ENCODE data around the gene SLC30A1. TPM values are rescaled to one million over a fixed set of nuclear protein-coding genes. Genes with fewer than 3 reads are reported as not detected.

Gene SLC30A1
- total and polyA plus RNA-seq, 2 of the 8 experiments (the other 6 are each of a cell fraction or from before 2014, with no cell fraction given): 4.5 to 14.0 TPM

DNA sequence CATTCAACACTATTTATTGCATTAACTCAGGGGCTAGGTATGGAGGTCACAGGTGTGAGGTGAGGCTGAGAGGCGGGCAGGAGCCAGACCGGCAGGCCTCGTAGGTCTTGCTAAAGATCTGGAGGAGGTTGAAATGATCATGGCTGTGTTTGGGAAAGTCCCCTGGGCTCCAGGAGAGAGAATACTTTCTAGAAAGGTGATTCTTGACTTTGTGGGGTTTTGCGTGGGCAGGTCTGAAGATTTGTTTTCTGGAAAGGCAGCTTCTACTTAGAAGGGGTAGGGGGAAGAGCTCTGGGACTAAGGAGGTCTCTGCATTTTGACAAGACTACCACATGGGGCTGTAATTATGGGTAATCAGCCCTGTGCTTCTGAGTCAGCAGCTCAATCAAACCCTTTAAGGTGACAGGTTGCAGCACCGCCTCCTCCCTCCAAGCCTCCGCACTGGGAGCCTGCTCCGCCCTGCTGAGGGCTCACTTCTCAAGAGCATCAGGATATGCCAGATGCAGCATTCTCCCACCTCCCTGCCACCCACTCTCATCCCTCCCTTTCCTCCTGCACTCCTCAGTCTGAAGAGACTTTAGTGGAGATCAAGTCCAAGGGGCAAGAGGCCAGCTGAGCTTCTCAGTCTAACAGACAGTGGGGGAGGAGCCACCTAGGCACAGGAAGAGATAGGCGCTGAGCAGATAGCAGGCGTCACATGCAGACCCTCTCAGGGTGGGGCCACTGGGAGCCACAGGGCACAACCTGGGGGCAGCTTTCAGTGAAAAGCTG is 30.5 kb downstream of the SLC30A1 start:
- Histone ChIP-seq H4K91ac (replicated peaks; ENCODE audit: insufficient read length, low read length) (no peak overlapping the region), H4K5ac (ENCODE audit: insufficient read length, low read depth, low read length) (no peak overlapping the region), H3K79me2 (ENCODE audit: control insufficient read depth in 1 of 2, insufficient read depth in 2 of 2, low read length in 2 of 2) (no peaks in the 10 kb centered on the region), H3K4me2 (ENCODE audit: insufficient read depth in 1 of 2, low read depth in 2 of 2, low read length in 2 of 2) (no peak overlapping the region), H3K18ac (ENCODE audit: extremely low read depth, low read length) (no peak overlapping the region), H3K23me2 (ENCODE audit: low read depth, low read length) (no peaks in the 10 kb centered on the region), H3K14ac (ENCODE audit: insufficient read length) (no peak overlapping the region), H4K8ac (ENCODE audit: extremely low read depth, insufficient read depth, low read length) (no peak overlapping the region), H3K4me1 (replicated peaks in 1 of 4; ENCODE audit: control insufficient read depth in 3 of 4, insufficient read depth in 4 of 4, low read length in 3 of 4) (peaks cover 0 to 7% (median 1%) of the 10 kb centered on the region in 4 experiments; a peak in 3 of 7 replicates), H2BK12ac (ENCODE audit: low read depth, low read length) (peak overlapping the region; percentile 55; the same call in 1 of the 2 replicates), H3K9me3 (ENCODE audit: insufficient read depth in 2 of 2, low read depth in 1 of 2, low read length in 1 of 2) (no peaks in the 10 kb centered on the region), H3K56ac (replicated peaks; ENCODE audit: insufficient read length, low read depth, low read length) (no peak overlapping the region), H3K4me3 (ENCODE audit: extremely low read depth in 1 of 4, insufficient read depth in 2 of 4, low read depth in 3 of 4, low read length in 4 of 4) (no peak overlapping the region), H2BK120ac (replicated peaks; ENCODE audit: low read depth, low read length) (no peak overlapping the region), H2AFZ (ENCODE audit: low read length) (peak overlapping the region; percentile 92; the same call in 1 of the 2 replicates), H4K20me1 (replicated peaks in 1 of 2; ENCODE audit: control insufficient read depth in 1 of 2, insufficient read depth in 2 of 2, low read length in 2 of 2) (no peaks in the 10 kb centered on the region), H2BK15ac (ENCODE audit: low read length) (peak overlapping the region; percentile 6; the same call in 1 of the 2 replicates), H3K79me1 (ENCODE audit: low read depth, low read length) (no peaks in the 10 kb centered on the region), H3K9ac (replicated peaks in 1 of 4; ENCODE audit: extremely low read depth in 1 of 4, low read depth in 3 of 4, low read length in 3 of 4) (no peak overlapping the region), H3K23ac (ENCODE audit: insufficient read length) (no peak overlapping the region), H3K4ac (replicated peaks; ENCODE audit: insufficient read length, low read depth, low read length) (no peak overlapping the region), H3K36me3 (ENCODE audit: control insufficient read depth in 2 of 4, insufficient read depth in 4 of 4, low read length in 3 of 4) (no peaks in the 10 kb centered on the region), H2AK5ac (ENCODE audit: low read depth, low read length) (no peak overlapping the region), H3K27ac (ENCODE audit: low read depth, low read length) (no peak overlapping the region), H2BK5ac (ENCODE audit: low read depth, low read length) (no peak overlapping the region), H3K27me3 (replicated peaks in 1 of 4; ENCODE audit: control insufficient read depth in 3 of 4, extremely low read depth in 1 of 4, insufficient read depth in 3 of 4, low read length in 3 of 4) (no peaks in the 10 kb centered on the region), H2BK20ac (ENCODE audit: low read length) (no peak overlapping the region)
- ChIA-PET CTCF (ENCODE audit: partially characterized antibody) (interaction anchor here (1.1 to 3.0 kb wide), 8 partner anchors 9 to 109 kb away, joined by 3 to 9 read pairs (median 4); partner anchors contain the start of gene SLC30A1), POLR2A (ENCODE audit: partially characterized antibody) (no interaction called here)
- no peak for FAIRE-seq
- no peak for DNase-seq (ENCODE audit: low read depth in 1 of 2, low spot score in 2 of 2)
- WGBS, 2 experiments (ENCODE audit: extremely low coverage in 1 of 2, insufficient coverage in 1 of 2, insufficient read length in 1 of 2, insufficient replicate concordance in 2 of 2, low coverage in 1 of 2, low lambda C conversion rate in 2 of 2, missing lambda C conversion rate in 1 of 2): 85% methylated on average over 9 of the region's 9 CpGs; no CpG with 5 or more reads in 1 of the 2 experiments
- TF ChIP-seq EGR1 (IDR thresholded peaks at IDR 0.05; ENCODE audit: borderline replicate concordance, low read depth, low read length) (no peak), SP1 (IDR thresholded peaks at IDR 0.05; ENCODE audit: low read depth, low read length) (no peak), TAF1 (IDR thresholded peaks at IDR 0.05; ENCODE audit: low read depth, low read length) (no peak), JUND (IDR thresholded peaks at IDR 0.05; ENCODE audit: low read length) (no peak), ASH2L (IDR thresholded peaks at IDR 0.05; ENCODE audit: low read length) (no peak), JUN (IDR thresholded peaks at IDR 0.05; ENCODE audit: low read depth, low read length) (no peak), NRF1 (IDR thresholded peaks at IDR 0.05; ENCODE audit: low read depth, low read length) (no peak), NANOG (IDR thresholded peaks at IDR 0.05; ENCODE audit: insufficient read depth, low read depth, low read length, poor library complexity, severe bottlenecking) (no peak), CEBPB (IDR thresholded peaks at IDR 0.05; ENCODE audit: low read depth, low read length) (no peak), EP300 (IDR thresholded peaks at IDR 0.05; ENCODE audit: borderline replicate concordance in 1 of 2, low read depth in 2 of 2, low read length in 2 of 2) (no peak), BCL11A (IDR thresholded peaks at IDR 0.05; ENCODE audit: low read depth in 2 of 2, low read length in 2 of 2) (no peak)
